Prostate gland (tissue), 2 donors: ENCODE data around the gene STK39. TPM values are rescaled to one million over a fixed set of nuclear protein-coding genes. Genes with fewer than 3 reads are reported as not detected.

ENCODE experiments used
- DNase-seq: peaks from one replicate; pipeline ENCODE4 v3.0.0-alpha.2; 2019; ENCODE audit warnings: low spot score
- H3K27ac ChIP-seq, 2 donors: fragments of 200-600 bp; sonication (generic); 2 replicates each; pipeline ENCODE4 v1.5.1; 2017 to 2019
- H3K27me3 ChIP-seq: fragments of 200-600 bp; sonication (generic); replicated peaks from 2 replicates; pipeline ENCODE4 v1.5.1; 2019; ENCODE audit not compliant: insufficient read depth
- H3K36me3 ChIP-seq, 2 donors: fragments of 200-600 bp; sonication (generic); 1 replicate in 1 of 2; 2 replicates in 1 of 2; pipeline versions ENCODE4 v1.5.1 to v1.8.1; 2017 to 2019
- H3K4me1 ChIP-seq: fragments of 200-600 bp; sonication (generic); replicated peaks from 2 replicates; pipeline ENCODE4 v1.5.1; 2019
- H3K4me3 ChIP-seq, 2 donors: fragments of 200-600 bp; sonication (generic); 2 replicates each; pipeline ENCODE4 v1.5.1; 2017 to 2019
- H3K9me3 ChIP-seq: fragments of 200-600 bp; sonication (generic); 2 replicates; pipeline ENCODE4 v1.5.1; 2017
- POLR2A ChIP-seq: fragments of 450-650 bp; IDR thresholded peaks from one replicate; pipeline ENCODE4 v1.6.1; 2016; ENCODE audit warnings: antibody characterized with exemption, mild to moderate bottlenecking
- POLR2AphosphoS5 ChIP-seq: sonication (generic); formaldehyde crosslinking; IDR thresholded peaks from one replicate; pipeline ENCODE4 v1.6.1; 2017; ENCODE audit warnings: antibody characterized with exemption
- WGBS: methylation state at CpG from one replicate; pipeline ENCODE4 v1.1.5; 2018; 5-methylcytosine and 5-hydroxymethylcytosine counted together
- intact Hi-C: fragments of 100-400 bp; cut with DNase I; formaldehyde crosslinking; loops from one replicate; pipeline ENCODE4 v1.14.2; 2022
- total RNA-seq, 2 donors: library from RNA; depleted of rRNA; stranded (reverse); fragments of >200 nt; gene quantifications; one replicate each; pipeline ENCODE4 v1.1.0, GENCODE V29; 2016
- TF ChIP-seq, protein P1 (sequence below), 4 experiments: fragments of 200-600 bp in 2 of 4; fragments of 450-650 bp in 2 of 4; sonication (generic) in 2 of 4; IDR thresholded peaks; 1 replicate in 3 of 4; 2 replicates in 1 of 4; pipeline ENCODE4 v1.5.1; 2016 to 2019; ENCODE audit warnings: antibody characterized with exemption in 4 of 4, mild to moderate bottlenecking in 2 of 4, moderate library complexity in 2 of 4

The STK39 gene
- total RNA-seq, 2 donors from 2014 or later = 32.2 to 54.7 TPM

DNA sequence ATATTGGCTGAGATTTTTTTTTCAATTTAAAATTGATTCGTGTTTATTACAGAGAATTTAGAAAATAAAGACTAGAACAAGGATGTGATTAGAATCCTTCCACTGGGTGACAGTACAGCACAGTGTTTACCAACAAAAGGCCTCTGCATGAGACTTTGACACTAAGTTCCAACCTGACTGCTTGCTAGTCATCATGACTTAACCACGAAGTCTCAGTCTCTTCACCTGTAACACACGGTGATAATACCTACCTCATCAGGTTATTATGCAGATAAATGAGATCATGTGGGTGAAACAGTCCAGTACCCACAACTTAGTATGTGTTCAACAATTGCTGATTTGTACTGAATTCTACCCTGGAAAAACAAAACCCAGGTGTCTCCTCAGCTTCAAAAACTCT, 151.2 kb downstream of the STK39 start:
- H3K4me3 ChIP-seq = no peak overlapping the region
- H3K36me3 ChIP-seq = no peaks in the 10 kb centered on the region
- no peaks in the 10 kb centered on the region for H3K27me3 ChIP-seq
- no peaks in the 10 kb centered on the region for H3K9me3 ChIP-seq
- intact Hi-C loops = no loop called here
- H3K4me1 ChIP-seq = no peaks in the 10 kb centered on the region
- WGBS = 94% methylated on average over 3 of the region's 3 CpGs
- TF ChIP-seq POLR2AphosphoS5 = no peak
- DNase-seq = no peak
- no peak overlapping the region for H3K27ac ChIP-seq

DNA sequence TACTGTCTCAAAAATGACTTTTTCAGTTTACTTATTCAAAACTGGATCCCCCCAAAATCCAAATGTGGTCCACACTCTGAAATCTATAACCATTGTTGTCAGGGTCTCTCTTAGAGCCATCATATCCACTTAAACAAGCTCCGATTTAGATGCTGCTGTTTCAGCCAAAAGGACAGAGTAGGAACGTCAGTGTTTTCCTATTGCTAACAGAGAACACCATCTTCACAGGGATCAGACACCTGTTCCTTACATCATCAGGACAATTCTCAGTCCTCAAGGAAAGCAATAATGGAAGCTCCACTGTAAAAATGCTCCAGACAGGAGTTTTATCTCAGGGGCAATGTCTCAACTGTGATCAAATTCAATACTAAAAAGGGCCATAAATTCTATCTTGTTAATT, 155.4 kb downstream of the STK39 start:
- intact Hi-C loops = no loop called here
- no peaks in the 10 kb centered on the region for H3K4me1 ChIP-seq
- DNase-seq = no peak
- TF ChIP-seq, protein P1, sequence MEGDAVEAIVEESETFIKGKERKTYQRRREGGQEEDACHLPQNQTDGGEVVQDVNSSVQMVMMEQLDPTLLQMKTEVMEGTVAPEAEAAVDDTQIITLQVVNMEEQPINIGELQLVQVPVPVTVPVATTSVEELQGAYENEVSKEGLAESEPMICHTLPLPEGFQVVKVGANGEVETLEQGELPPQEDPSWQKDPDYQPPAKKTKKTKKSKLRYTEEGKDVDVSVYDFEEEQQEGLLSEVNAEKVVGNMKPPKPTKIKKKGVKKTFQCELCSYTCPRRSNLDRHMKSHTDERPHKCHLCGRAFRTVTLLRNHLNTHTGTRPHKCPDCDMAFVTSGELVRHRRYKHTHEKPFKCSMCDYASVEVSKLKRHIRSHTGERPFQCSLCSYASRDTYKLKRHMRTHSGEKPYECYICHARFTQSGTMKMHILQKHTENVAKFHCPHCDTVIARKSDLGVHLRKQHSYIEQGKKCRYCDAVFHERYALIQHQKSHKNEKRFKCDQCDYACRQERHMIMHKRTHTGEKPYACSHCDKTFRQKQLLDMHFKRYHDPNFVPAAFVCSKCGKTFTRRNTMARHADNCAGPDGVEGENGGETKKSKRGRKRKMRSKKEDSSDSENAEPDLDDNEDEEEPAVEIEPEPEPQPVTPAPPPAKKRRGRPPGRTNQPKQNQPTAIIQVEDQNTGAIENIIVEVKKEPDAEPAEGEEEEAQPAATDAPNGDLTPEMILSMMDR (IDR thresholded peaks at IDR 0.05) = no peak
- TF ChIP-seq POLR2A (no peak), POLR2AphosphoS5 (no peak)
- no peaks in the 10 kb centered on the region for H3K27me3 ChIP-seq
- WGBS = 78% methylated on average over 2 of the region's 2 CpGs
- no peaks in the 10 kb centered on the region for H3K36me3 ChIP-seq
- no peaks in the 10 kb centered on the region for H3K9me3 ChIP-seq
- H3K4me3 ChIP-seq = no peak overlapping the region
- no peak overlapping the region for H3K27ac ChIP-seq

DNA sequence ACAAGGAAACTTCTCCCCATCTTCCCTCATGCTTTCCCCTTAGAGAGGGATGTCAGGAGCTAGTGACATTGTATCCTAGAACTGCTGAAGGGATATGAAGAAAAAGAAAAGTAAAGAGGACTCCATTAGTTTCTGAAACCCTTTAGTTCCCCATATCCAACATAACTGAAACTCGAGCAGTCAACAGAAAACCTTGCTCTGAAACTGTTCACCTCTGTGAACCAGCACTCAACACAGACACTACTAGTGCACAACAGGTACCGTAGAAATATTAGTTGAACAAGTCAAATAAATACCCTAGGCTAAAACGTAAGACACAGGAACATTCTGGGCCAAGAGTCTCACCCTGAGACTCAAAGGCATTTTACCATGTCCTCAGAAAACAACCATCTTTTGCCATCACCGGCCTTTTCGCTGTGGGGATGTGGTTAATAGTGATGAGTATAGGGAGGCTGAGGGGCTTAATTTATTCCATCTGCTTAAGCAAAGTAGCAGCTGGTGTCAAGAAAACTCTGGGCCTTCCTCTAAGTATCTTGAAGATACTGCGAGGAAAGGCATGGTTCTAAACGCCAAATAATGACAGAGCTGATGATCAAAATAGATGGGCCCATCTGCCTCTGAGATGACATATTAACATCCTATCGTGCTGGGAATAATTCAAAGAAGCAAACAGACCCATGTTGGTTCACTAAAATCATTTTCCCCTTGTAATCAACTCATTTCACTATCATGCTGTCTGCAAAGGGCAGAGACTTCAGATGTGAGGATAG, 156.8 kb downstream of the STK39 start:
- Histone ChIP-seq H3K27me3 (no peaks in the 10 kb centered on the region), H3K4me3 (no peak overlapping the region), H3K36me3 (no peaks in the 10 kb centered on the region), H3K27ac (no peak overlapping the region), H3K9me3 (no peaks in the 10 kb centered on the region), H3K4me1 (peaks cover 4% of the 10 kb centered on the region)
- intact Hi-C loops = no loop called here
- TF ChIP-seq, protein P1 (IDR thresholded peaks at IDR 0.05) = no peak
- TF ChIP-seq POLR2A (no peak), POLR2AphosphoS5 (no peak)
- DNase-seq = no peak
- WGBS = 91% methylated on average over 8 of the region's 8 CpGs

DNA sequence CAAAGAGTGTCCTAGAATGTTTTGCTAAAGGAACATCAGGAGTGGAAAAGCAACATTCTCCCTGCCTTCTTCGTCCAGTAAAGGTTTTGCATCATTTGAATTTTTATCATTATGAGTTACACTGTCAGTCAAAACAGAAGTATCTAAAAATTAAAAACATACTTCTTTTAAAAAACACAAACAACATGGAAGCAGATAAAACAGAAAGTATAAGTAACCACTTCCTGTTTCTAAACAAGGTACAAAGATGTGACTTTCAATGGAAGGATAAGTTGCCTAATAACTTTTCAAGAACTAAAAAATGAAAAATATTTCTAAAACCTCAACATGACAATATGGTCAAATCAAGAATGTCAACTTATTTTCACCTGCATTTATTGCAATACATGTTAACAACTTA, 158.2 kb downstream of the STK39 start:
- H3K27ac ChIP-seq = peak overlapping the region in 1 of 2 donors; percentile 81
- WGBS = 79% methylated on average over 1 of the region's 1 CpG
- no peak overlapping the region for H3K4me3 ChIP-seq
- intact Hi-C loops = no loop called here
- peaks cover 8% of the 10 kb centered on the region for H3K4me1 ChIP-seq
- no peaks in the 10 kb centered on the region for H3K36me3 ChIP-seq
- TF ChIP-seq, protein P1 (IDR thresholded peaks at IDR 0.05) = no peak
- TF ChIP-seq POLR2AphosphoS5 = no peak
- no peak for TF ChIP-seq POLR2A
- DNase-seq = no peak
- H3K9me3 ChIP-seq = no peaks in the 10 kb centered on the region
- no peaks in the 10 kb centered on the region for H3K27me3 ChIP-seq

DNA sequence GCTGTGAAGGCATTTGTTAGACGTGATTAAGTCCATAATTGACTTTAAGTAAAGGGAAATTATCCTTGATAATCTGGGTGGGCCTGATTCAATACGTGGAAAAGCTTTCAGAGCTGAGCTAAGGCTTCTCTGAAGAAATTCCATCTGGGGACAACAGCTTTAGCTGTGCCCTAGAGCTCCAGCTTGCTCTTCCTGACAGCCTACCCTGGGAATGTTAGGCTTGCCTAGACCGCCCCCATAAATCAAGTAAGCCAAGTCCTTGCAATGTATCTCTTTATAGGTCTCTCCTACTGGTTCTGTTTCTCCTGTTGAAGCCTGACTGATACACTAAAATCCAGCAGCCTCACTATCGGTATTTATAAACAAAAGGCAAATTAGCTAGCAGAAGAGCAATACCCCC, 160.0 kb downstream of the STK39 start:
- intact Hi-C loops = no loop called here
- Histone ChIP-seq H3K27ac (peak overlapping the region; percentile 81), H3K36me3 (no peaks in the 10 kb centered on the region), H3K4me1 (peaks cover 8% of the 10 kb centered on the region), H3K4me3 (no peak overlapping the region), H3K27me3 (no peaks in the 10 kb centered on the region), H3K9me3 (no peaks in the 10 kb centered on the region)
- 42% methylated on average over 4 of the region's 4 CpGs for WGBS
- TF ChIP-seq, protein P1 (IDR thresholded peaks at IDR 0.05) = no peak
- TF ChIP-seq POLR2AphosphoS5 (no peak), POLR2A (no peak)
- DNase-seq = peak; percentile 15
